K562 (cell line): Measurements from ENCODE around the gene GABRD. TPM values are rescaled to one million over a fixed set of nuclear protein-coding genes. Genes with fewer than 3 reads are reported as not detected.

Experiments
- BCL6 ChIP-seq: fragments of 250-450 bp; sonication (Bioruptor Pico); IDR thresholded peaks from 2 replicates; pipeline ENCODE4 v1.4.0; 2020
- EP300 ChIP-seq: IDR thresholded peaks from 2 replicates; pipeline ENCODE4 v1.6.1; 2012; ENCODE audit warnings: low read length, improper control_type of control experiment
- EZH2 ChIP-seq: IDR thresholded peaks from 2 replicates; pipeline ENCODE4 v1.6.1; 2012; ENCODE audit warnings: low read depth, mild to moderate bottlenecking, inconsistent platforms, low read length, borderline replicate concordance
- LEF1 ChIP-seq: fragments of 450-650 bp; IDR thresholded peaks from 2 replicates; pipeline ENCODE4 v1.6.1; 2016; ENCODE audit warnings: mild to moderate bottlenecking
- MLX ChIP-seq, 2 experiments: fragments of 450-650 bp in 1 of 2; sonication (generic) in 1 of 2; formaldehyde crosslinking; conservative IDR thresholded peaks; 2 replicates each; pipeline versions ENCODE4 v1.4.0 to v1.8.1; 2020 to 2022; ENCODE audit warnings: mild to moderate bottlenecking in 1 of 2, missing genetic modification reagents in 1 of 2
- RCOR1 ChIP-seq, 2 experiments: IDR thresholded peaks; 2 replicates each; pipeline ENCODE4 v1.6.1; 2012; ENCODE audit warnings: low read depth in 2 of 2, low read length in 2 of 2, borderline replicate concordance in 1 of 2, improper control_type of control experiment in 1 of 2
- RFX7 ChIP-seq: fragments of 250-450 bp; sonication (Bioruptor Pico); IDR thresholded peaks from 2 replicates; pipeline ENCODE4 v1.5.1; 2021; ENCODE audit warnings: mild to moderate bottlenecking
- SMAD3 ChIP-seq: fragments of 450-650 bp; formaldehyde crosslinking; conservative IDR thresholded peaks from 2 replicates; pipeline ENCODE4 v1.4.0; 2020; ENCODE audit warnings: mild to moderate bottlenecking
- SNIP1 ChIP-seq: fragments of 450-650 bp; IDR thresholded peaks from 2 replicates; pipeline ENCODE4 v1.7.1; 2017; ENCODE audit warnings: low read depth, mild to moderate bottlenecking
- TAF7 ChIP-seq: fragments of 450-650 bp; IDR thresholded peaks from 2 replicates; pipeline ENCODE4 v1.6.1; 2016; ENCODE audit warnings: missing genetic modification characterization, missing compliant biosample characterization
- ZBTB2 ChIP-seq: fragments of 450-650 bp; IDR thresholded peaks from 2 replicates; pipeline ENCODE4 v1.6.1; 2016; ENCODE audit warnings: antibody characterized with exemption
- ZBTB40 ChIP-seq, 2 experiments: fragments of 450-650 bp in 1 of 2; sonication (generic) in 1 of 2; formaldehyde crosslinking in 1 of 2; IDR thresholded peaks; 2 replicates each; pipeline versions ENCODE4 v1.7.1 to v1.9.0; 2016 to 2022; ENCODE audit warnings: inconsistent platforms in 1 of 2, mild to moderate bottlenecking in 1 of 2, missing genetic modification reagents in 1 of 2
- ZNF561 ChIP-seq: fragments of 450-650 bp; formaldehyde crosslinking; conservative IDR thresholded peaks from 2 replicates; pipeline ENCODE4 v1.4.0; 2020; ENCODE audit warnings: mild to moderate bottlenecking, moderate library complexity
- ZNF717 ChIP-seq: fragments of 250-450 bp; sonication (Bioruptor Pico); IDR thresholded peaks from 2 replicates; pipeline ENCODE4 v1.5.0; 2021
- polyA plus RNA-seq, 8 experiments: library from polyadenylated mRNA; depleted of rRNA in 4 of 8; stranded (reverse) in 5 of 8; unstranded in 3 of 8; fragments of >200 nt; fragmentation: Nextera tagmentation in 2 of 8; fragmentation: Illumina TruSeq in 1 of 8; extraction: Ambion mirVana in 2 of 8; extraction: Trizol in 1 of 8; gene quantifications; 2 replicates each; pipeline versions ENCODE4 v1.2.1 to v1.2.3, GENCODE V29; 2011 to 2014; ENCODE audit warnings: inconsistent platforms in 1 of 8, missing spikeins in 1 of 8
- total RNA-seq, 7 experiments: library from RNA; depleted of rRNA in 6 of 7; stranded (reverse); fragments of >200 nt in 6 of 7; fragmentation: Illumina TruSeq in 2 of 7; extraction: Trizol in 2 of 7; gene quantifications; 2 replicates each; pipeline versions ENCODE4 v1.2.1 to v1.2.3, GENCODE V29; 2011 to 2021; ENCODE audit warnings: low replicate concordance in 1 of 7
- TF ChIP-seq, protein P1 (sequence below): fragments of 250-450 bp; sonication (Bioruptor Pico); IDR thresholded peaks from 2 replicates; pipeline ENCODE4 v1.8.0; 2021; ENCODE audit warnings: borderline replicate concordance, mild to moderate bottlenecking, moderate library complexity; ENCODE audit not compliant: poor library complexity, severe bottlenecking
- TF ChIP-seq, protein P2 (sequence below): sonication (generic); formaldehyde crosslinking; IDR thresholded peaks from 2 replicates; pipeline ENCODE4 v1.8.1; 2023; ENCODE audit warnings: mild to moderate bottlenecking, missing genetic modification reagents

Gene GABRD
- total and polyA plus RNA-seq, 9 of the 15 experiments (the other 6 are each of a cell fraction or from before 2014, with no cell fraction given) = 0.07 TPM; not detected in 8

- TF ChIP-seq ZBTB40 (IDR thresholded peaks at IDR 0.05) = peak; percentile 50; the same call in 1 of the 2 replicates
- TF ChIP-seq ZBTB40 (CRISPR knock-in tag; IDR thresholded peaks at IDR 0.05) = no peak
- no peak for TF ChIP-seq ZBTB2
- no peak for TF ChIP-seq MLX (CRISPR knock-in tag; conservative IDR thresholded peaks at IDR 0.05)
- TF ChIP-seq LEF1 = peak; percentile 51; the same call in 1 of the 2 replicates
- no peak for TF ChIP-seq BCL6 (CRISPR knock-in tag)
- no peak for TF ChIP-seq EZH2
- no peak for TF ChIP-seq TAF7 (tag)
- TF ChIP-seq, protein P1, sequence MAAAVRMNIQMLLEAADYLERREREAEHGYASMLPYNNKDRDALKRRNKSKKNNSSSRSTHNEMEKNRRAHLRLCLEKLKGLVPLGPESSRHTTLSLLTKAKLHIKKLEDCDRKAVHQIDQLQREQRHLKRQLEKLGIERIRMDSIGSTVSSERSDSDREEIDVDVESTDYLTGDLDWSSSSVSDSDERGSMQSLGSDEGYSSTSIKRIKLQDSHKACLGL = no peak
- no peak for TF ChIP-seq RCOR1 (IDR thresholded peaks at IDR 0.05; ENCODE audit: borderline replicate concordance in 1 of 2, low read depth in 2 of 2, low read length in 2 of 2)
- peak; percentile 69 for TF ChIP-seq SMAD3 (CRISPR knock-in tag)
- no peak for TF ChIP-seq RFX7
- TF ChIP-seq EP300 = peak; percentile 65; the same call in 1 of the 2 replicates
- TF ChIP-seq, protein P2, sequence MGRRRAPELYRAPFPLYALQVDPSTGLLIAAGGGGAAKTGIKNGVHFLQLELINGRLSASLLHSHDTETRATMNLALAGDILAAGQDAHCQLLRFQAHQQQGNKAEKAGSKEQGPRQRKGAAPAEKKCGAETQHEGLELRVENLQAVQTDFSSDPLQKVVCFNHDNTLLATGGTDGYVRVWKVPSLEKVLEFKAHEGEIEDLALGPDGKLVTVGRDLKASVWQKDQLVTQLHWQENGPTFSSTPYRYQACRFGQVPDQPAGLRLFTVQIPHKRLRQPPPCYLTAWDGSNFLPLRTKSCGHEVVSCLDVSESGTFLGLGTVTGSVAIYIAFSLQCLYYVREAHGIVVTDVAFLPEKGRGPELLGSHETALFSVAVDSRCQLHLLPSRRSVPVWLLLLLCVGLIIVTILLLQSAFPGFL (CRISPR knock-in tag) = no peak
- no peak for TF ChIP-seq ZNF561 (CRISPR knock-in tag)
- no peak for TF ChIP-seq ZNF717 (CRISPR knock-in tag)
- no peak for TF ChIP-seq SNIP1
Observed at GRCh38 chr1:1996207-1996651, 22.9 kb upstream of the GABRD start (continued).
